Endothelial cell of umbilical vein (primary cell): ENCODE data around the gene E2F2. TPM values are rescaled to one million over a fixed set of nuclear protein-coding genes. Genes with fewer than 3 reads are reported as not detected.

ENCODE experiments used
- BruUV-seq: library from RNA; stranded (reverse); fragments of 400-500 nt; replicated peaks from 2 replicates; lab custom pipeline; 2021; lab: Mats Ljungman, UMichigan
- CTCF ChIA-PET: fragments of 300-600, 350-600 bp; sonication (Branson Sonifier 250); formaldehyde crosslinking; loops from one replicate; lab custom pipeline; 2021; ENCODE audit warnings: antibody characterized with exemption, inconsistent platforms; lab: Charles Lee
- POLR2A ChIA-PET: fragments of 300-600, 350-600 bp; sonication (Branson Sonifier 250); formaldehyde crosslinking; loops from one replicate; lab custom pipeline; 2021; ENCODE audit warnings: antibody characterized with exemption, inconsistent platforms; lab: Charles Lee
- DNase-seq: peaks from one replicate; pipeline ENCODE4 v3.0.0-alpha.2; 2011; ENCODE audit warnings: low read depth, low spot score
- FAIRE-seq: peaks from 2 replicates; lab custom pipeline; 2011; peaks lifted over from hg19 to GRCh38; lab: Jason Lieb, UNC
- H2AFZ ChIP-seq: 2 replicates; pipeline ENCODE4 v1.6.0; 2012; ENCODE audit warnings: low read depth, low read length, control low read depth, inconsistent platforms
- H3K27ac ChIP-seq: 2 replicates; pipeline ENCODE4 v1.5.1; 2011; ENCODE audit warnings: low read depth, mild to moderate bottlenecking, control low read depth, low read length, moderate library complexity; ENCODE audit not compliant: insufficient read depth
- H3K27me3 ChIP-seq, 2 experiments: 2 replicates each; pipeline versions ENCODE4 v1.6.0 to v1.6.1; 2011; ENCODE audit warnings: low read length in 2 of 2, mixed read lengths in 1 of 2; ENCODE audit not compliant: control insufficient read depth in 2 of 2, insufficient read depth in 2 of 2
- H3K36me3 ChIP-seq, 2 experiments: 2 replicates in 1 of 2; 3 replicates in 1 of 2; pipeline ENCODE4 v1.5.1; 2011; ENCODE audit warnings: low read length in 2 of 2, mild to moderate bottlenecking in 1 of 2, moderate library complexity in 1 of 2; ENCODE audit not compliant: control insufficient read depth in 2 of 2, insufficient read depth in 2 of 2; ENCODE audit errors: extremely low read depth in 1 of 2
- H3K4me1 ChIP-seq: 3 replicates; pipeline ENCODE4 v1.5.1; 2011; ENCODE audit warnings: mild to moderate bottlenecking, low read length; ENCODE audit not compliant: control insufficient read depth, insufficient read depth; ENCODE audit errors: extremely low read depth
- H3K4me2 ChIP-seq: 2 replicates; pipeline ENCODE4 v1.6.1; 2011; ENCODE audit warnings: low read length, control low read depth, mixed read lengths; ENCODE audit not compliant: insufficient read depth
- H3K4me3 ChIP-seq, 3 experiments: fragments of 200-600 bp in 1 of 3; sonication (generic), shearing (Covaris generic) in 1 of 3; replicated peaks in 1 of 3; 2 replicates each; pipeline ENCODE4 v1.5.1; 2011 to 2016; ENCODE audit warnings: control low read depth in 3 of 3, low read length in 3 of 3, mild to moderate bottlenecking in 2 of 3, inconsistent platforms in 1 of 3, low read depth in 1 of 3, moderate library complexity in 1 of 3; ENCODE audit not compliant: insufficient read depth in 1 of 3
- H3K79me2 ChIP-seq: 2 replicates; pipeline ENCODE4 v1.6.0; 2012; ENCODE audit warnings: low read length, inconsistent platforms; ENCODE audit not compliant: control insufficient read depth, insufficient read depth
- H3K9ac ChIP-seq: replicated peaks from 2 replicates; pipeline ENCODE3; 2011; ENCODE audit warnings: low read length, control low read depth; ENCODE audit not compliant: insufficient read depth; ENCODE audit errors: extremely low read depth
- H3K9me1 ChIP-seq: replicated peaks from 3 replicates; pipeline ENCODE4 v1.6.0; 2011; ENCODE audit warnings: mild to moderate bottlenecking, low read length; ENCODE audit not compliant: control insufficient read depth, insufficient read depth; ENCODE audit errors: extremely low read depth
- H3K9me3 ChIP-seq: replicated peaks from 2 replicates; pipeline ENCODE4 v1.5.1; 2012; ENCODE audit warnings: low read length, inconsistent platforms; ENCODE audit not compliant: control insufficient read depth, insufficient read depth
- H4K20me1 ChIP-seq: replicated peaks from 2 replicates; pipeline ENCODE3; 2011; ENCODE audit warnings: mild to moderate bottlenecking, low read length; ENCODE audit not compliant: control insufficient read depth, insufficient read depth; ENCODE audit errors: extremely low read depth
- EZH2 ChIP-seq: IDR thresholded peaks from 2 replicates; pipeline ENCODE4 v1.6.1; 2012; ENCODE audit warnings: borderline replicate concordance, low read depth, mild to moderate bottlenecking, moderate library complexity, low read length, inconsistent platforms; ENCODE audit not compliant: severe bottlenecking
- FOS ChIP-seq: IDR thresholded peaks from 2 replicates; pipeline ENCODE4 v1.6.1; 2011; ENCODE audit warnings: mild to moderate bottlenecking, low read length, moderate library complexity, borderline replicate concordance; ENCODE audit not compliant: insufficient read depth
- MAX ChIP-seq: IDR thresholded peaks from 2 replicates; pipeline ENCODE4 v1.6.1; 2011; ENCODE audit not compliant: insufficient read depth, insufficient read length
- POLR2A ChIP-seq: IDR thresholded peaks from 2 replicates; pipeline ENCODE4 v1.6.1; 2012; ENCODE audit warnings: low read depth, mild to moderate bottlenecking, control low read depth, low read length
- POLR2AphosphoS5 ChIP-seq: IDR thresholded peaks from 2 replicates; pipeline ENCODE4 v1.6.1; 2012; ENCODE audit warnings: low read depth, mild to moderate bottlenecking, control low read depth, low read length, moderate library complexity; ENCODE audit not compliant: insufficient read depth
- dilution Hi-C: fragments of 300-500 bp; cut with MboI; formaldehyde crosslinking; loops from one replicate; pipeline ENCODE4 v1.15.0; 2019; ENCODE audit warnings: low sequenced_read_pairs; ENCODE audit not compliant: extremely low pct_ligation_motif_present
- intact Hi-C: fragments of 100-400 bp; cut with micrococcal nuclease; formaldehyde crosslinking; loops from one replicate; pipeline ENCODE4 v1.10.0; 2022
- polyA plus RNA-seq, 4 experiments: library from polyadenylated mRNA; depleted of rRNA in 3 of 4; stranded (reverse) in 3 of 4; unstranded in 1 of 4; fragments of >200 nt; gene quantifications; 2 replicates each; pipeline versions ENCODE4 v1.2.1 to v1.2.3, GENCODE V29; 2011 to 2012; ENCODE audit warnings: missing spikeins in 1 of 4
- total RNA-seq: library from RNA; stranded (reverse); gene quantifications from 2 replicates; pipeline ENCODE4 v1.2.3, GENCODE V29; 2021

Gene E2F2
- total and polyA plus RNA-seq, 2 donors (not counting 3 experiments of a cell fraction or from before 2014, with no cell fraction given), result 1.1 to 5.6 TPM

- Histone ChIP-seq H3K4me1 (no peaks in the 10 kb centered on the region), H3K4me2 (no peak overlapping the region), H3K4me3 (no peak overlapping the region), H3K79me2 (no peaks in the 10 kb centered on the region), H4K20me1 (no peaks in the 10 kb centered on the region), H3K9me3 (no peaks in the 10 kb centered on the region), H2AFZ (no peak overlapping the region), H3K9ac (no peak overlapping the region), H3K9me1 (no peaks in the 10 kb centered on the region), H3K27me3 (peaks cover 6% of the 10 kb centered on the region in 2 experiments), H3K27ac (no peak overlapping the region), H3K36me3 (no peaks in the 10 kb centered on the region)
- FAIRE-seq, result no peak
- dilution Hi-C loops (no loop called here), intact Hi-C loops (no loop called here)
- CTCF ChIA-PET, result no interaction called here
- POLR2A ChIA-PET, result no interaction called here
- no peak for DNase-seq
- BruUV-seq, result no TSS peak
- TF ChIP-seq FOS (no peak), MAX (no peak), EZH2 (no peak), POLR2AphosphoS5 (no peak)
Observed at GRCh38 chr1:23492132-23492720, 38.8 kb downstream of the E2F2 start.

- no TSS peak for BruUV-seq
- no peak overlapping the region for H3K9ac ChIP-seq
- TF ChIP-seq POLR2A (no peak), MAX (no peak), EZH2 (no peak), FOS (no peak)
- intact Hi-C loops, result no loop called here
- no peak for DNase-seq
- no peaks in the 10 kb centered on the region for H3K9me3 ChIP-seq
- H3K9me1 ChIP-seq, result no peaks in the 10 kb centered on the region
- CTCF ChIA-PET, result no interaction called here
- dilution Hi-C loops, result no loop called here
- H3K4me2 ChIP-seq, result no peak overlapping the region
- H3K79me2 ChIP-seq, result no peaks in the 10 kb centered on the region
- no peak overlapping the region for H3K4me3 ChIP-seq
- no peak overlapping the region for H3K27ac ChIP-seq
- peaks cover 4% of the 10 kb centered on the region for H3K4me1 ChIP-seq
- FAIRE-seq, result no peak
- no peaks in the 10 kb centered on the region for H3K36me3 ChIP-seq
- H4K20me1 ChIP-seq, result no peaks in the 10 kb centered on the region
- no peak overlapping the region for H2AFZ ChIP-seq
- POLR2A ChIA-PET, result no interaction called here
- H3K27me3 ChIP-seq, result peaks cover 6% of the 10 kb centered on the region in 2 experiments
Observed at GRCh38 chr1:23489842-23490241, 41.2 kb downstream of the E2F2 start.
